Measurements from ENCODE around the gene ACBD3.
"Not testable (repeated sequence)": the region's sequence is repeated elsewhere in the genome, so short reads cannot be mapped to it uniquely, and the experiment has no call there.

Gene ACBD3

DNA sequence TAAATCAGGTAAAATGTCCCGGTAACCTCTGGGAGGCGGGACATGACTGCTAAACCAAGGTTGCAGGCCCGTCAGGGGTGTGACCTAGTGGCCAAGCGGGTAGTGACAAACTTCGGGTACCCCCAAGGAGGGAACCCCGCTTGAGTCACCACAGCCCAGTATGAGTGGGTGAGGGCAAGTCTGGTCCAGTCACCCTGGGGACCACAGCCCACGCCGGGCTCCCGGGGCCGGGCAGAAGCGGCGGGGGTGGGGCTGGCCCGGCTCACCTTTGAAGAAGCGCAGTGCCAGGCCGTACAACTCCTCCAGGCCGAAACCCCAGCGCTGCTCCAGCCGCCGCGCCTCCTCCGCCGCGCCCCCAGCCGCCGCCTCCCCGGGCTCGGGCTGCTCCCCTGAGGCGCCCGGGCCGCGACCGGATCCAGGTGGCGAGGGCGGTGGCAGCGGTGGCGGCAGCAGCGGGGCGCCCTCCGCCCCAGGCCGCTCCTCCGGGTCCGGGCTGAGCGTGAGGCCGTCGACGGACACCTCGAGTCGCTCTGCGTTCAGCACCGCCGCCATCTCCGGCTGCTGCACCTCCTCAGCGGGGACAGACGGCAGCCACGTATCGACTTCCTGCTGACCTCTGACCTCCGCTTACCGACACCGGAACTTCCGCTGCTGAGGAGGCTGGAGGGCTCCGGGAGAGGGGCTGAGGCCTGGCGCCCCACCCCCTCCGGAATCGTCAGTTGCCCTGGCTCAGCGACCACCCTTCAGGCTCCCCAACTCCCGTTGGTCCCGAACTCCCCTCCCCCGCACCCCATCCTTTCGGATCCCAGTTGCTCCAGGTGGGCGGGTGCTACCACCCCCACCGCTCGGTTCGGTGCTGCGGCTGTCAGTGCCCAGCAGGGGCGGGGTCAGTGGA is at the start of gene ACBD3:
TSS of gene ACBD3 (minus strand) at position 618 of the 895 bp plus-strand sequence. CDS start at position 552, 66 bp downstream.
- peak; percentile 97 for DNase-seq

DNA sequence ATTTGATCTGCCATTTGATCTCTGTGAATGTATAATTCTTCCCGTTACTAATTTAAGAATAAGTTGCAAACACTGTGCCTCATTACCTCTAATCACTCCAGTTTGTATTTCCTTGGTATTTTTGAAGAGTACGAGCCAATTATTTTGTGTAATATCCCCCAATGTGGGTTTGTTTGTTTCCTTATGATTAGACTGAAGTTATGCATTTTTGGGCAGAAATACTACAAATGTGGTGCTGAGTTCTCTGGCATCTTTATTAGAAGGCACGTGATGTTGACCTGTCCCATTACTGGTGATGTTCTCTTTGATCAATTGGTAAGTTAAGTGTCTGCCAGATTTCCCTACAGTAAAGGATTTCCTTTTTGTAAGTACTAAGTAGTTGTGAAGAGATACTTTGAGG is 47.3 kb upstream of the ACBD3 start:
- DNase-seq = no peak

DNA sequence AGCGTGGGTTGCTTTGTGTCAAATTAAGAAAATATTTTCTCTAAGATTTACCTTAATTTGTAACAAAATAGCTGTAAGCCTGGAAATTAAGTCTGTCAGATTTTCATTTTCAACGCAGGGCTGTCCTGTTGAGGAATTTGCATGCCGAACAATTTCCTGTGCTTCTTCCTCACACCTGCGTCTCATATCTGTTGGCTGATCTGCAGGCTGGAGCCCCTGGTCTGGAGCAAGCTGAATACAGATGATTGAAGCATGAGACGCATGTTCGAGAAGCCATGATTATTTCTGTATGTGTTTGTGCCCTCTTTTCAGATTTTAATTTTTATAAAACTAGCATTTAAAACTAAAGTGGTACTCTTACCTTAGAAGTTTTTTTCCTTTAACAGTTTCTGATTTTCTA is 46.8 kb upstream of the ACBD3 start:
- DNase-seq = no peak

DNA sequence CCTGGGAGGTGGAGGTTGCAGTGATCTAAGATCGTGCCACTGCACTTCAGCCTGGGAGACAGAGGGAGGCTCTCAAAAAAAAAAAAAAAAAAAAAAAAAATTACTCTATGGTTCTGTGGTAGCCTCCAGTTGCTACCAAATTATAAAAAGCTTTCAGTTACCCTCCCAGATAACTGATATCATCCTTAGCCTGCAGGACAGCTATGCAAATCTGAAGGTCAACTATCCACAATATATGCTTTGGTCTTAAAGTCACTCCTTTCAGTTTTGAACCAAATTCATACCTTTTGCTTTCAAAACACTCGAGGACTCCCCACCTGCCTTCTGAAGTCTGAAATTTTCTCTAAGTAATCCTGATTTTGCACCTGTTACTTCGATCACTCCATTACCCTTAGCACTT is 40.1 kb upstream of the ACBD3 start:
- no peak for DNase-seq

DNA sequence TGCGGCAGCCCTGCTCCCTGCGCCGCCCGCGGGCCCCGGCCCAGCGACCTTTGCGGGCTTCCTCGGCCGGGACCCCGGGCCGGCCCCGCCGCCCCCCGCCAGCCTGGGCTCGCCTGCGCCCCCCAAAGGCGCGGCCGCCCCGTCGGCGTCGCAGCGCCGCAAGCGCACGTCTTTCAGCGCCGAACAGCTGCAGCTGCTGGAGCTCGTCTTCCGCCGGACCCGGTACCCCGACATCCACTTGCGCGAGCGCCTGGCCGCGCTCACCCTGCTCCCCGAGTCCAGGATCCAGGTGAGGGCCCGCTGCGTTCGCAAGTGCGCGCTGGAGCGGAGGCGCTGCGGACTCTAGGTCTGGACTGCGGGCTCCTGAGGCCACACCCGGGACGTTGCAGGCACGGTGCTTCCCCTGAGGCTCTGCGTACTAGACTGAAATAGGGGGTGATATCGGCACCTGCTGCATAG is 37.3 kb upstream of the ACBD3 start:
- peak; percentile 54 for DNase-seq

DNA sequence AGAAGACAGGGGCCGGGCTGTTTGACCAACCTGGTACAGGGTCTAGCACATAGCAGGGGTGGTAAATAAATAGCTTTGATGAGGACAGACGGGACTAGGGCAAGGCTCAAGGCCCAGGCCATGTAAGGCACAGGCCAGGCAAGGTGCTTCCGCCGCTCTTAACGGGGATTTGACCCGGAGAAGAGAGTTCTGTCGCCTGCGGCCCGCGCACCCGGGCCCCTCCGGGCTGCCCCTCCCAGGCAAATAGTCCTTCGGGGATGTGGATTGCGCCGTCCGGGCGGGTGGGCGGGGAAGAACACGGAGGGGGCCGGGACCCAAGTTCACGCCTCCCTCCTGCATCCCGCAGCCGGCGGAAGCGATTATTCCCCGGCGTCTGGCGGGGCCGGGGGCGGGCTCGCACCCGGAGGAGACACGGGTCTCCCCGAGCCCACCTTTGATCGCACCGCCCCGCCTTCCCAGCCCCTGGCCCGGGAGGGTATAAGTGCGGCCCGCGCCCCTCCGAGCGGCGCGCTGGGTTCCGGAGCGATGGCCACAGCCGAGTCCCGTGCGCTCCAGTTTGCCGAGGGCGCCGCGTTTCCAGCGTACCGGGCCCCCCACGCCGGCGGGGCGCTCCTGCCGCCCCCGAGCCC is 36.7 kb upstream of the ACBD3 start, which contains the start of gene MIXL1:
TSS of gene MIXL1 (plus strand) at position 508 of the 629 bp plus-strand sequence. CDS start at position 526, 18 bp downstream.
- peak; percentile 44 for DNase-seq

DNA sequence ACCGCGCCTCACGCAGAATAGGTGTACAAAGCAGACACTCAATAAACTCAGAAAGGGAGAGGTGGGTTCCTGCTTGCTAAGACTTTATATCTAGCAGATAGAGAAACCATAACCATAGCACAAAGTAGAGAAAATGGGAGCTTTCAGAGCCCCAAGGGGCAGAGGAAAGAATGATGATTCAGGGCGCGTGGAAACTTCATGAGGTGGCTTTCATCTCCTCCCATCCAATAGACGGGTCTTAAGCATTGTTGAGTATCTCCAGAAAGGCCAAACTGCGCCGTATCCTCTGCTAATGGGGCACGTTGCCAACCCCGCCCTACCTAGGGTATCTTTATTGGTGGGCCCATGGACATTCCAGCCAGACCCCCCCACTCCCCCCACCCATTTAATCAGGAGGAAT is 36.1 kb upstream of the ACBD3 start:
- no peak for DNase-seq

DNA sequence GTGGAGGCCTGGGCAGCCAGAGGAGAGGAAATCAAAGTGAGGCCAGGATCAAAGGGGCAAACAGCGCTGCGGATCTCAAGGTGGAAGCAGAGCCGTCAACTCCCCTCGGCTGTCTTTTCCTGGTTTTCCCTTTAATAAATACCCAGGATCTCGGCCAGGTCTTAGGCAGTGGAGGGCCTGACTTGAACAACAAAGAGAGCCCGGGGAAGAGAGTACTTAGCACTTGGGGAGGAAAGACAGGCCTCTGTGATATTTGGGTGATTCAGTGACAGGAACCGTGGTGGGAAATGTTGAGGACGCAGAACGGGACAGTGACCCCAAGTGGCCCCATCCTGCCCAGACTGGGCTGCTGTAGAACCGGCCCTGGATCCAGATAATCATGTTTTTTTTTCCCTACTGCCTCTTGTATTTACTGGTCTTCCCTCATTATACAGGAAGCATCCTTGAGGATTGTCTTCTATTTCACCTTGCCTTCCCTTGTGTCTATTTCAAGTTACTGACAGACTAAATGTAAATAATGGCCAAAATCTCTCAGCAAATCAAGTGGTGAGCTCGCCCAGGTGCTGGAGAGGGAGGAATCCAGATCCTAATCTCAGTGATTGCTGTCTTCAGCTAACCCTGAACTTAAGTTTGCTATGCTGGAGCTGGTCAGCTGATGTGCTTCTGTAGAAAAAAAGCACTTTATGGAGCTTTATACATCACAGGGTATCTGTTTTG is 34.1 kb upstream of the ACBD3 start:
- DNase-seq = no peak

DNA sequence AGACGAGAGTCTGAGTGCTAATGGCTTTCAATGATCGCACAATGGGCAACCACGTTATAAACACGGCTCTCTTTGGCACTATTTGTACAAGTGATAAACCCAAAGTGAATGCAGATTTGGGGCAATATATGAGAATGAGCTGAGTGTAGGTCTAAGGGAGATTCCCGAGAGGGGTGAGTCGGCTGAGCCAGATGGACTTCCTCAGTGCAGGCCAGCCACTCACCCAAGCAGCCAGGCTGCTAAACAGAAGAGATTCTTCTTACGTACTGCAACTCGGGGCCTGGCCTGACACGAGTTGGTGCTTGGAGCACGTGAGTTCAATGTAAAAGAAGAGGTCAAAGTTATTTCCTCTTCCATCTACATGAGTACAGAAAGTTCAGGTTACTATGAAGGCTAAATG is 30.7 kb upstream of the ACBD3 start:
- DNase-seq = no peak

DNA sequence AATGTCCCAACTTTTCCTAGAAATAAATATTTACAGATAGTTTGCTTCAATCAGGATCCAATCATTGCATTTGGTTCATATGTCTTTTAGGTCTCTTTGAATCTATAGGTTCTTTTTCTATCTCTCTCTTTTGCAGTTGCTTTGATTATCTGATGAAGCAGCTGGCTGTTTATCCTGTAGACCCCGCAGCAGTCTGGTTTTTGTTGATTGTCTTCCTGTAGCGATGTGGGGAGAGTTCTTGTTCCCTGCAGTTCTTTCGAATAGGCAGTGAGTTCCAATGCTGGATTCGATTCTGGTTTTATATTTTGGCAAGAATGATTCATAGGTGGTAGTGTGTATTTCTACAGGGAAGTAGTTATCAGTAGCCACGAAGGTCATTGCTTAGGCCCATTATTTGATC is 29.5 kb upstream of the ACBD3 start:
- no peak for DNase-seq

DNA sequence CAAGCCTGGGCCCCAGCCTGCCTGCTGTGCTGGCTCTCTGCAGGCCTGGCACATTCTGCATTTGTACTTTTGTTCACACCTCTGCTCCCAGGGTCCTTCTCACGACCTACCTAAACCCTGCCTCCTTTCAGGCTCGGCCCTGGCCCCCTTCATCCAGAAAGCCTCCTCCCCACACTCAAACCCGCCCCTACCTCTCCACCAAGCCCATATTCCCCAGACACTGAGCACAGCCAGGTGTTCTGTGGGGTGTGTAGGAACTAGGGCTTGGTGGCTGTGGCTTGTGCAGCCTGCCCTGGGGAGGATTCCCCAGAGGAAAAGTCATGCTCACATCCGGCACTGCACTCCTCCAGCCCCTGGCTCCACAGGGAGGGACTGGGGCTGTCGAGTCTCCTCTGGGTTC is 28.7 kb upstream of the ACBD3 start:
- no peak for DNase-seq

DNA sequence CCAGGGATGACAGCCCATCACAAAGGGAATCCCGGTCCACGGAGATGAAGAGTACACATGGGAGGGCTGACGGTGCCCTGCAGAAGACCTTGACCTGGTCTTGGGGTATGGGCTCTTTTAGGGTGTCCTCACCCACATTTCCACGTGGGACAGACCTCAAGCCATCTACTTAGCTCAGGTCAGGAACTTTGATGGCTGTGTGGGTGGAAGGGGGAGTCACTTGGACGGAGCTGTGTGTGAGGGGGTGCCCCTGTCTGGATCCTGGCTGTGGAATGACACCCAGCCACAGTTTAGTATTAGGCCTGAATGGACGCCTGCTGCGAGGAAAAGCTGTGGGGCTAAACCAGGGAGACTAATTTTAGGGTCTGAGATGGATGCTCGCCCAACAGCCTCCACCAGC is 26.0 kb upstream of the ACBD3 start:
- DNase-seq = no peak

DNA sequence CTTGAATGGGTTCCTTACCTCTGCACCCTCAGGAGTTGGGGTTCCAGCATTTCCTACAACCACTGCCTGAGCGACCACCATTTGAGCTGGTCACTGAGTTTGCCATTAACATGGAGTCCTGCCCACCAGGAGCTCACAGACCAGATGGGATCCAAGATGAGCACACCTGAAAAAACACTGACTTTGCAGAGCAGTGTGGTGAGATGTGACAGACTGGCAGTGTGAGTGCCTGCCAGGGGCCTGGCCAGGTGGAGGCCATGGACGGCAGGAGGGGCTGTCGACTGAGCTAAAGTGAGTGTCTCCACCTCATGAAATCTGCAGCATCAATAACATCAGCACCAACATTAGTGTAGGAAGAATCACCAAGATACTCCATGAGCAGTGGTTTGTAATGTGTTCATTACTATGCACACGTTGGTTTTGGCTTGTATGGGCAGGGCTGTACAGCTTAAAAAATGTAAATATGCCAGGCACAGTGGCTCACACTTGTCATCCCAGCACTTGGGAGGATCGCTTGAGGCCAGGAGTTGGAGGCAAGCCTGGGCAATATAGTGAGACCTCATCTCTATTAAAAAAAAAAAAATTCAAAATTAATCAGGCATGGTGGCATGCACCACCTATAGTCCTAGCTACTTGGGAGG is 24.8 kb upstream of the ACBD3 start:
- no peak for DNase-seq

DNA sequence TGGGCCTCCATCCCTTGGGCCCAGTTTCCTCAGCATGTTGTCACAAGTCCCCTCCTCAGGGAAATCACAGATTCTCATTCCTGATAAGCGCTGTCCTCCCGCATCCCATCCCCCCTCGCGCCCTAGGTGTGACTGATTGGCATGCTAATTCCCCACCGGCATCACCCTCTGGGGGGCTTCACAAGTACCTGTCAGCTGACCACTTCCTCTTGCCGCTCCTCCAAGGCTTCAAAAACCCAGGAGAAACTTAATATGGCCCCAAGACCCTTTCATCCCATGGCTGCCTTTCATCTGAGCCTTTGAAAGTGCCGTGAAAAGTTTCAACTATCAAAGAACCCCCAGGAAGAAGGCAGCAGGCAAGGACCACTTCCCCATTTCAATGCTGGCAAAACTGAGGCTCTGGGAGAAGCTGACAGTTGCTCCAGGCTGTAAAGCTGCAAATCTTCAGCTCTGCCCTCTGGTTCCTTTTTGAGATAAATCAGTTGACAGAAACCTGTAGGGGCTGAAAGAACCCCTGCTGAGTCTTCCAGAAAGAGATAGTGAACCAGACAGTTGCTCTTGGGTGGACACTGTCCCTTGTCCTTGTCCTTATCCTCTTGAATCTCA is 24.1 kb upstream of the ACBD3 start:
- DNase-seq = no peak

DNA sequence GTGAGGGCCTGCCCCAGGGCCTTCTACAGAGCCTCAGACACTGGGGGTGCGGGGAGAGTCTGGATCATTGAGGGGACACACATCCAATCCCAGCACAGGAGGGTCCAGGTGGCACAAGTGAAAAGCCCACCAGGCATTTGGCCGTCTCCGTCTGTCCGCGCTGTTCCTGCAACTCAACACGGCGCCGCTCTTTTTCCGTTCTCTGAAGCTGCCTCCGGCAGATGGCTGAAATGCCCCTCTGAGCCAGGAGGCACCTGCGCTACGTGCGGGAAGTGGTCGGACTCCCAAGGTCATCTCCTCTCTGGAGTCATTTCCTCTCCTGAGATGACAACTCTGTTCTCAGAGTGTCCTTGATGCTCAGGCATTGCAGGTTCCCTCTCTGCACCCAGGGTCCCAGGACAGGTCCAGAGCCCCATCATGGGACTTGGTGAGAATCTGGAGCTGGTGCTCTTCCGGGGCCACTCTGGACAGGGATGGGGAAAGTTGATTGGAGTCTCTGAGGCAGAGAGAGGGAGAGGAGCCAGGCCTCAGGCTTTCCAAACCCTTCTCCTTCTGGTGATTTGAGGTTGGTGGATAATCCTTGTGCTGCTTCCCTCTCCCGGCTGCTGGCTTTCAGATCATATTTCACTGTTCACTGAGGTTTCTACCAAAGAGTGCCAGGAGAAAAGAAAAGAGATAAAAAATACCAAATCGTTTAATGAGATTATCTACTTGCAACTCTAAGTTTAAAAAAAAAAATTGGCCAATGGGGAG is 22.9 kb upstream of the ACBD3 start:
- no peak for DNase-seq

DNA sequence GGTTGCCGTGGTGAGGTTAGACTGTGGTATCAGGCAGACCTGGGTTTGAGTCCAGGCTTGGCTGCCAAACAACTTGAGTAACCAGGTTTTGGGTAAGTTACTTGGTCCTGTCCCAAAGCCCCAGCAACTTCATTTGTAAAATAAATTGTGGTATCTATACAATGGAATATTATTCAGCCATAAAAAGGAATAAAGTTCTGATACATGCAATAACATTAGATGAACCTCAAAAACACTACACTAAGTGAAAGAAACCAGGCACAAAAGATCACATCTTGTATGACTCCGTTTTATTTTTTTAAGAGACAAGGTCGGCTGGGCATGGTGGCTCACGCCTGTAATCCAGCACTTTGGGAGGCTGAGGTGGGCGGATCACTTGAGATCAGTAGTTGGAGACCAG is 20.5 kb upstream of the ACBD3 start:
- DNase-seq = no peak

DNA sequence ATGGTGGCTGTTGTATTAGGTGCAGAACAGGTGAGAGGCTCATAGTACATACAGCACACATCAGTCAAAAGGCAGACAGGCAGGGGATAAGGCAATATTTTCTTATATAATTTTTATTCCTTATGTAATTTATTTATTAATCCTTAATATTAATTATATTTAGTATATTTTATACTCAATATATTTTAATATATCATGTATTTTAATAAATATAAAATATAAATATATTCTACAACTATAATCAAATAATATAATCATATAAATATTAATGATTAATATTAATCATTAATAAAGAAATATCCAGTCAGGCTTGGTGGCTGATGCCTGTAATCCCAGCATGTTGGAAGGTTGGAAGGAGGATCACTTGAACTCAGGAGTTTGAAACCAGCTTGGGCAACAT is 17.7 kb upstream of the ACBD3 start:
- no peak for DNase-seq

DNA sequence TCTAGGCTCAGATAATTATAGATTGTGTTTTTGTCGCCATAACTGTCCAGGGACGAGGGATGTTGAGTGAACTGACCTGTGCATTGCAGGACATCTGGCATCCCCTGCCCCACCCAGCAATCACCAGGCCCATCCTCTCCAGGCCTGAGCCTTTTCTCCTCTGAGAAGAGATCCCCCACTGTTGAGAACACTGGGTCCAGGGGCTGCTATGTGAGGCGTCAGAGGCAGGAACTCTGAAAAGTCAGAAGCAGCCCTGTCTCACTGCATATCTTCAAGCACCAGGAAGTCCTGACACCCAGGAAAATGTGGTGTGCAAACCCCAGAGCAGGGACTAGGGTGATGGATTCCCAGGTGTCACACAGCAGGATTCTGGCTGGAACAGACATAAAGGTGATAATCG is 17.1 kb upstream of the ACBD3 start:
- DNase-seq = no peak

DNA sequence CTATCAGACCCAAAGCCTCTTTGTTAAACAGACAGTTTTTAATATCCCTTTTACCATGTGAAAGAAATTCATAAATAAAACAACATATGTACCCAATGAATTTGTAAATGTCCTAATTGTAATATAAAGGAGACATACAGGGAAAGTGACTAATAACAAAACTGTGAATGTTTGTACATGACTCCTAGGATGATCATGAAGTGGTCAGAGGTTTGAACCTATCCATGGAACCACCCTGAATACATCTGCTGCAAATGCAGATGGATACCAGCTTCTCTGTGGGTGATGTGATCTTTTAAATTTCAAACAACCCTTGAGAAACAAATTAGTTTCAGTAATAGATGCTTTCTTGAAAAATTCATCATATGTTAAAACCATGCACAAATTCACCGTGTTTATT is 16.7 kb upstream of the ACBD3 start:
- no peak for DNase-seq

DNA sequence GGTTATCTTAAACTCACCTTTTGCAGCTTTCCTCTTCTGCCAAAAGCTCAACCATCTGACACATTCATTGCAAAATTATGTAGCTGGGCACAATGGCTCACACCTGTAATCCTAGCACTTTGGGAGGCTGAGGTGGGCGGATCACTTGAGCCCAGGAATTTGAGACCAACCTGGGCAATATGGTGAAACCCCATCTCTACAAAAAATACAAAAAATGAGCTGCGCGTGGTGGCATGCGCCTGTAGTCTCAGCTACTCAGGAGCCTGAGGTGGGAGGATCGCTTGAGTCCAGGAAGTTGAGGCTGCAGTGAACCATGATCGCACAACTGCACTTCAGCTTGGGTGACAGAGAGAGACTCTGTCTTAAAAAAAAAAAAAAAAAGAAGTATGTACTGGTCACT is 16.1 kb upstream of the ACBD3 start:
- not testable (repeated sequence) for DNase-seq

DNA sequence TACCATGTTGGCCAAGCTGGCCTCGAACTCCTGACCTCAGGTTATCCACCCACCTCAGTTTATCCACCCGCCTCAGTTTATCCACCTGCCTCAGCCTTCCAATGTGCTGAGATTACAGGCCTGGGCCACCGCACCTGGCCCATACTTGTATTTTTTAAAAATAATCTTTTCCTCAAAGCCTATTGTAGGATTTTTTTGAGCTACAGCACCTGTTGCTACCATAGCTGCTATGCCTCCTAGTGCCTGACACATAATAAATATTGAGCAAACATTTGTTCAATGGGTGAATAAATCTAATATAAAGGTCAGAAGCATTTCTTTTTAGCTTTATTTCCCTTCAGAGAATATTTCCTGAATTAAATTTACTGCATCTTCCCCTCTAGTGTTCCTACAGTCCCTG is 15.7 kb upstream of the ACBD3 start:
- no peak for DNase-seq

DNA sequence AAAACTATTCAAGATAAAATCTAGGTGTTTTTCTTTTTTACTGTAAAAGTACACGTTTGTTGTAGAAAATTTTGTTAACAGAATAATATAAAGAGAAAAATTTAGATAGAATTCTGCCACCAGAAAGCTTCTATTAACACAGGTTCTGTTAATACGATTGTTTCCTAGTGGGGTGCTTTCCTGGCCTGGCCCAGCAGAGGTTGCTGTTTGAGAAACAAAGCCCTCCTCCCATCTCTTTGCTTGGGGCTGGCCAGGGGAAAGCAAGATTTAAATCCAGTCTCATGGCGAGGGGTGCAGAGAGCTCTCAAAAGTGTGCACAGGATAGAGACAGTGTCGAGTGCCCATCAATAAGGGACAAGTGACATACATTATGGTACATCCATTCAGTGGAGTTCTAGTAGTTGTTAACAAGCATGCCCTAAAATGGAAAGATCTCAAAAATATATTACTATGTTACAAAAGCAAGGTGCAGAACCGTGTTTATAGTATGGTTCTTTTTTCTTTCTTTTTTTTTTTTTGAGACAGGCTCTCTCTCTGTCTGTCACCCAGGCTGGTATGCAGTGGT is 14.6 kb upstream of the ACBD3 start:
- no peak for DNase-seq

Measured in eye (tissue), 1 donor.